Mesenchymal stem cell (in vitro differentiated cells and primary cell): ENCODE data around the gene FOXB2.

ENCODE experiments used
- DNase-seq: peaks from one replicate; pipeline ENCODE4 v3.0.0-alpha.2; 2013
- H2AFZ ChIP-seq: one replicate; pipeline ENCODE4 v1.6.1; 2013; ENCODE audit warnings: low read depth, mild to moderate bottlenecking, control low read depth, inconsistent platforms, low read length, moderate library complexity
- H2AK5ac ChIP-seq: 2 replicates; pipeline ENCODE4 v1.6.1; 2013; ENCODE audit warnings: low read length, moderate library complexity, mild to moderate bottlenecking, inconsistent platforms; ENCODE audit not compliant: severe bottlenecking
- H2BK120ac ChIP-seq: one replicate; pipeline ENCODE4 v1.6.1; 2013; ENCODE audit warnings: low read depth, mild to moderate bottlenecking, inconsistent platforms, low read length, moderate library complexity
- H2BK12ac ChIP-seq, 2 experiments: one replicate each; pipeline ENCODE4 v1.6.1; 2013; ENCODE audit warnings: inconsistent platforms in 2 of 2, low read length in 2 of 2, mild to moderate bottlenecking in 2 of 2, moderate library complexity in 2 of 2, control low read depth in 1 of 2
- H2BK15ac ChIP-seq: one replicate; pipeline ENCODE4 v1.6.1; 2013; ENCODE audit warnings: mild to moderate bottlenecking, low read depth, inconsistent platforms; ENCODE audit not compliant: poor library complexity, severe bottlenecking
- H2BK5ac ChIP-seq: 2 replicates; pipeline ENCODE4 v1.6.1; 2013; ENCODE audit warnings: low read depth, mild to moderate bottlenecking, low read length, control low read depth, inconsistent platforms; ENCODE audit not compliant: poor library complexity, severe bottlenecking
- H3K14ac ChIP-seq, 2 experiments: one replicate each; pipeline ENCODE4 v1.6.1; 2013; ENCODE audit warnings: inconsistent platforms in 2 of 2, low read length in 2 of 2, control low read depth in 1 of 2, mild to moderate bottlenecking in 1 of 2, moderate library complexity in 1 of 2
- H3K18ac ChIP-seq, 2 experiments: one replicate each; pipeline ENCODE4 v1.6.1; 2013; ENCODE audit warnings: inconsistent platforms in 2 of 2, low read length in 2 of 2, control low read depth in 1 of 2, low read depth in 1 of 2, mild to moderate bottlenecking in 1 of 2
- H3K23ac ChIP-seq, 2 experiments: one replicate each; pipeline ENCODE4 v1.6.1; 2013; ENCODE audit warnings: inconsistent platforms in 2 of 2, low read length in 2 of 2, mild to moderate bottlenecking in 2 of 2, moderate library complexity in 2 of 2, control low read depth in 1 of 2
- H3K27ac ChIP-seq: 2 replicates; pipeline ENCODE4 v1.5.1; 2013; ENCODE audit warnings: mild to moderate bottlenecking, moderate library complexity, low read length, control low read depth, inconsistent platforms; ENCODE audit not compliant: poor library complexity, severe bottlenecking
- H3K27me3 ChIP-seq, 2 experiments: 2 replicates each; pipeline versions ENCODE4 v1.6.1 to v1.7.0; 2013; ENCODE audit warnings: low read length in 2 of 2, mild to moderate bottlenecking in 2 of 2, moderate library complexity in 2 of 2, control low read depth in 1 of 2, inconsistent platforms in 1 of 2; ENCODE audit not compliant: control insufficient read depth in 1 of 2, insufficient read depth in 1 of 2
- H3K36me3 ChIP-seq, 2 experiments: 2 replicates each; pipeline versions ENCODE4 v1.6.1 to v1.7.0; 2013; ENCODE audit warnings: low read length in 2 of 2, control low read depth in 1 of 2, inconsistent platforms in 1 of 2, low read depth in 1 of 2, mild to moderate bottlenecking in 1 of 2; ENCODE audit not compliant: insufficient read depth in 2 of 2, control insufficient read depth in 1 of 2
- H3K4ac ChIP-seq, 2 experiments: one replicate each; pipeline ENCODE4 v1.6.1; 2013; ENCODE audit warnings: inconsistent platforms in 2 of 2, low read length in 2 of 2, mild to moderate bottlenecking in 2 of 2, moderate library complexity in 2 of 2, control low read depth in 1 of 2, low read depth in 1 of 2
- H3K4me1 ChIP-seq: 2 replicates; pipeline ENCODE4 v1.6.1; 2013; ENCODE audit warnings: low read depth, low read length, control low read depth; ENCODE audit not compliant: control insufficient read depth, insufficient read depth
- H3K4me2 ChIP-seq: 2 replicates; pipeline ENCODE4 v1.6.1; 2013; ENCODE audit warnings: low read length, mild to moderate bottlenecking, inconsistent platforms; ENCODE audit not compliant: poor library complexity, severe bottlenecking
- H3K4me3 ChIP-seq, 2 experiments: 2 replicates each; pipeline versions ENCODE4 v1.5.1 to v1.7.0; 2013; ENCODE audit warnings: low read length in 2 of 2, mild to moderate bottlenecking in 2 of 2, control low read depth in 1 of 2, low read depth in 1 of 2; ENCODE audit not compliant: insufficient read depth in 1 of 2
- H3K79me1 ChIP-seq: replicated peaks from 2 replicates; pipeline ENCODE4 v1.6.1; 2013; ENCODE audit warnings: mild to moderate bottlenecking, control low read depth, low read length, inconsistent platforms; ENCODE audit not compliant: poor library complexity, severe bottlenecking
- H3K9ac ChIP-seq: 2 replicates; pipeline ENCODE4 v1.7.0; 2013; ENCODE audit warnings: mild to moderate bottlenecking, low read length, moderate library complexity
- H3K9me3 ChIP-seq: 2 replicates; pipeline ENCODE4 v1.7.0; 2013; ENCODE audit warnings: mild to moderate bottlenecking, low read length; ENCODE audit not compliant: control insufficient read depth
- H4K8ac ChIP-seq: one replicate; pipeline ENCODE4 v1.6.1; 2013; ENCODE audit warnings: inconsistent platforms, mild to moderate bottlenecking, low read length, moderate library complexity
- H4K91ac ChIP-seq: one replicate; pipeline ENCODE4 v1.6.1; 2013; ENCODE audit warnings: mild to moderate bottlenecking, low read length, inconsistent platforms
- WGBS: methylation state at CpG from one replicate; pipeline ENCODE4 v1.1.7; 2013; ENCODE audit warnings: mixed read lengths; 5-methylcytosine and 5-hydroxymethylcytosine counted together

Gene FOXB2

GRCh38 chr9:77015327-77016048 lies 4.0 kb upstream of the FOXB2 start:
- Histone ChIP-seq H2BK120ac (no peak overlapping the region), H3K27me3 (peaks cover 88 to 95% of the 10 kb centered on the region in 2 experiments), H4K91ac (no peak overlapping the region), H3K79me1 (no peaks in the 10 kb centered on the region), H4K8ac (no peak overlapping the region), H3K9ac (no peak overlapping the region), H3K4me3 (no peak overlapping the region), H2BK15ac (no peak overlapping the region), H2AK5ac (no peak overlapping the region), H2BK5ac (no peak overlapping the region), H3K36me3 (no peaks in the 10 kb centered on the region), H3K23ac (no peak overlapping the region), H3K18ac (no peak overlapping the region), H3K4ac (no peak overlapping the region), H3K4me2 (no peak overlapping the region), H3K14ac (no peak overlapping the region), H3K4me1 (peaks cover 40% of the 10 kb centered on the region), H2BK12ac (no peak overlapping the region), H2AFZ (no peak overlapping the region), H3K9me3 (peaks cover 3% of the 10 kb centered on the region), H3K27ac (no peak overlapping the region)
- 3% methylated on average over 28 of the region's 31 CpGs for WGBS
- DNase-seq, result no peak

- no peaks in the 10 kb centered on the region for H3K79me1 ChIP-seq
- no peak overlapping the region for H3K14ac ChIP-seq
- H2BK5ac ChIP-seq, result no peak overlapping the region
- no peak overlapping the region for H3K4ac ChIP-seq
- no peak overlapping the region for H2BK120ac ChIP-seq
- no peak overlapping the region for H3K9ac ChIP-seq
- no peak overlapping the region for H3K27ac ChIP-seq
- peaks cover 88 to 96% of the 10 kb centered on the region in 2 experiments for H3K27me3 ChIP-seq
- H4K91ac ChIP-seq, result no peak overlapping the region
- DNase-seq, result no peak
- no peak overlapping the region for H3K23ac ChIP-seq
- no peaks in the 10 kb centered on the region for H3K36me3 ChIP-seq
- no peak overlapping the region for H3K18ac ChIP-seq
- peaks cover 3% of the 10 kb centered on the region for H3K9me3 ChIP-seq
- 1% methylated on average over 37 of the region's 37 CpGs for WGBS
- H2AFZ ChIP-seq, result no peak overlapping the region
- no peak overlapping the region for H2AK5ac ChIP-seq
- H4K8ac ChIP-seq, result no peak overlapping the region
- no peak overlapping the region for H3K4me3 ChIP-seq
- no peak overlapping the region for H2BK12ac ChIP-seq
- peak overlapping the region; percentile 57 for H3K4me2 ChIP-seq
- H3K4me1 ChIP-seq, result peaks cover 43% of the 10 kb centered on the region
- H2BK15ac ChIP-seq, result no peak overlapping the region
Measured at GRCh38 chr9:77016121-77016525, 3.3 kb upstream of the FOXB2 start.

- no peak overlapping the region for H3K4ac ChIP-seq
- H3K4me1 ChIP-seq, result peaks cover 43% of the 10 kb centered on the region
- peak overlapping the region; percentile 57 for H3K4me2 ChIP-seq
- H3K14ac ChIP-seq, result no peak overlapping the region
- no peak overlapping the region for H3K23ac ChIP-seq
- no peak overlapping the region for H3K9ac ChIP-seq
- no peaks in the 10 kb centered on the region for H3K36me3 ChIP-seq
- peaks cover 3% of the 10 kb centered on the region for H3K9me3 ChIP-seq
- peaks cover 91 to 96% of the 10 kb centered on the region in 2 experiments for H3K27me3 ChIP-seq
- H2BK5ac ChIP-seq, result no peak overlapping the region
- H2BK15ac ChIP-seq, result no peak overlapping the region
- H3K79me1 ChIP-seq, result no peaks in the 10 kb centered on the region
- H4K8ac ChIP-seq, result no peak overlapping the region
- no peak overlapping the region for H3K27ac ChIP-seq
- no peak overlapping the region for H3K4me3 ChIP-seq
- 9% methylated on average over 47 of the region's 47 CpGs for WGBS
- no peak overlapping the region for H2BK12ac ChIP-seq
- no peak overlapping the region for H2AK5ac ChIP-seq
- H2BK120ac ChIP-seq, result no peak overlapping the region
- H4K91ac ChIP-seq, result no peak overlapping the region
- no peak overlapping the region for H2AFZ ChIP-seq
- H3K18ac ChIP-seq, result no peak overlapping the region
- DNase-seq, result no peak
Measured at GRCh38 chr9:77016526-77017504, 2.6 kb upstream of the FOXB2 start.

DNA sequence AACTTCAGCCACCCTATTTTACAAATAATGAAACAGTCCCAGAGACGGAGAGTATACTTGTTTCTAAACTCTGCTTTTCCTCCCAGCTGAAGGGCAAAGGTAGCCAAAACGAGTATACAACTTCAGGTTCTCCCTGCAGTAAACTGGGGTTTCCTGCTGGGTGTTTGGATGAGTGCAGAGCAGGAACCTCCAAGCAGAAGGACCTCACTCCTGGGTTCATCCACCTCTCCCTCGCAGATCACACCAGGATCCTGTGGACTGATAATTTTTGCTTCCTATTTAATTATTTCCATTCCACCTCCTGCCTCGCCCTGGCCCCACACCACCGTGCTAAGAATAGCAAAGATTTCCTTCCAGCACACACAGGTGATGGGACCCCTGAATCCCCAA lies 2.0 kb upstream of the FOXB2 start:
- Histone ChIP-seq H3K9me3 (peaks cover 3% of the 10 kb centered on the region), H2AFZ (no peak overlapping the region), H3K36me3 (no peaks in the 10 kb centered on the region), H3K14ac (no peak overlapping the region), H3K23ac (no peak overlapping the region), H4K8ac (no peak overlapping the region), H3K4me3 (no peak overlapping the region), H3K9ac (no peak overlapping the region), H2BK120ac (no peak overlapping the region), H2BK12ac (no peak overlapping the region), H3K4me2 (no peak overlapping the region), H3K79me1 (no peaks in the 10 kb centered on the region), H4K91ac (no peak overlapping the region), H3K18ac (no peak overlapping the region), H2AK5ac (no peak overlapping the region), H2BK5ac (no peak overlapping the region), H2BK15ac (no peak overlapping the region), H3K4ac (no peak overlapping the region), H3K27me3 (peaks cover 91 to 96% of the 10 kb centered on the region in 2 experiments), H3K4me1 (peaks cover 39% of the 10 kb centered on the region), H3K27ac (no peak overlapping the region)
- WGBS, result 11% methylated on average over 5 of the region's 5 CpGs
- DNase-seq, result no peak
